Astrocyte of the hippocampus (primary cell): Measurements from ENCODE around the gene C2CD5.

Source experiments
- DNase-seq: peaks from one replicate; pipeline ENCODE4 v3.0.0; 2011; ENCODE audit warnings: low read depth, low spot score

The C2CD5 gene

DNA sequence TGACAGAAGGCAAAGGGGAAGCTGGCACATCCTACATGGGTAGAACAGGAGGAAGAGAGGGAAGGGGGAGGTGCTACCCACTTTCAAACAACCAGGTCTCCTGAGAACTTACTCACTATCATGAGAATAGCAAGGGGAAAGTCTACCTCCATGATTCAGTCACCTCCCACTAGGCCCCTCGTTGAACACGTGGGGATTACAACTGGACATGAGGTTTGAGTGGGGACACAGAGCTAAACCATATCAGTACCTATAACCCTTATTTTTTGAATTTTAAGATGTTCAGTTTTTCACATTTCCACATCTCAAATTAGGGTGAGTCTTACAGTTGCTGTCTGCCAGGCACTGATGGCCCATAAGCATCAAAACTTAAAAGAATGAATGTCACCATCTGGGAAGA, 129.6 kb downstream of the C2CD5 start:
- no peak for DNase-seq

DNA sequence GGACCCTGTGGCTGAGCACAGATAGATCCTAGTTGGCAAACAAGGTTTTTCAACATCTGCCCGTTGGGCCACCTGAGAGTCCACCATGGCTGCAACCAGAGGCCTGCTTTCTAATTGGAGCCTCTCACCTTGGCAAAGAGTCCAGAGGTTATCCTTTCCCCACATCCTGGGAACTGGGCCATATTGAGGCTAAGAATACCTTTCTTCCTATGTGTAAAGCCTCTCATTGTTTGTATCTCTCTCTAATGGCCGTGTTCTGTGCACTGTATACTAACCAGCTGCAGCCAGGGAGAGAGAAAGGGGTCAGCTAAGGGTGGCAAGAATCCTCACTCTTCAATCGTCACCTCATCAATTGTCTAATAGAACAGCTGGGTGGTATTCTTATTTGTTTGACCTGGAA, 130.8 kb downstream of the C2CD5 start:
- peak; percentile 59 for DNase-seq

DNA sequence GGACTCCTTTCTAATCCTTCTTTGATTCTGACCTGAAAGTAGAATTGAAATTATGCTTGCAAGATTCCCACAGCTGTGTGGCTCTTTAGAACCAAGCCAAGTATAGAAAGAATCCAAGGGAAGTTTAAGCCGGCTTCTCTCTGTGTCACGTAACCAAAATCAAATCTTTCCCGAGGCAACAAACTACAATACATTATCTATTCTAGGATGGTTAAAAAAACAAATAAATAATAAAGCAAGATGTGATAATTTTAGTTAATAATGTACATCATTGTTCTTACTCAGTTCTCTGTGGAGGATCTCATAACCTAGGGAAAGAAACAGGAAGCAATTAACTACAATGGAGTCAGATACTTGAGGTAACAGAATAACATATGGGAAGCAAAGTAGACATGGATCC, 131.8 kb downstream of the C2CD5 start:
- DNase-seq: no peak

DNA sequence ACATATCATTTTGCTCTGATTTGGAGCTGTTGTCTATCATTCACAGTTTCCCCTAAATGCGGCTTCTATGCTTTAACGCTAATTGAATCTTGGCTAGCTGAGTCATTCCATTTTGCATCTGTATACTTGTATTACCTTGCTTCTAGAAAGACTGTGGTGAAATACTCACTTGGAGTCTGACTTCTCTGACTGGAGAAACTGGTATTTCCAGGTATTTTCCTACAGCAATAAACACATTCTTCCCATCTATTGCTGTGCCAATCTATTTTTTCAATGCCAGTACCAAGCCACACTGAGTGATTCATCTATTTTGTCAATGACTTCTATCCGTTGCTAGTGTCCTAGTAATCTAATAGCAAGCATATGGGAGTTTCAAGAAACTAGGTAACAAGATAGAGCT, 133.9 kb downstream of the C2CD5 start:
- DNase-seq: peak; percentile 53

DNA sequence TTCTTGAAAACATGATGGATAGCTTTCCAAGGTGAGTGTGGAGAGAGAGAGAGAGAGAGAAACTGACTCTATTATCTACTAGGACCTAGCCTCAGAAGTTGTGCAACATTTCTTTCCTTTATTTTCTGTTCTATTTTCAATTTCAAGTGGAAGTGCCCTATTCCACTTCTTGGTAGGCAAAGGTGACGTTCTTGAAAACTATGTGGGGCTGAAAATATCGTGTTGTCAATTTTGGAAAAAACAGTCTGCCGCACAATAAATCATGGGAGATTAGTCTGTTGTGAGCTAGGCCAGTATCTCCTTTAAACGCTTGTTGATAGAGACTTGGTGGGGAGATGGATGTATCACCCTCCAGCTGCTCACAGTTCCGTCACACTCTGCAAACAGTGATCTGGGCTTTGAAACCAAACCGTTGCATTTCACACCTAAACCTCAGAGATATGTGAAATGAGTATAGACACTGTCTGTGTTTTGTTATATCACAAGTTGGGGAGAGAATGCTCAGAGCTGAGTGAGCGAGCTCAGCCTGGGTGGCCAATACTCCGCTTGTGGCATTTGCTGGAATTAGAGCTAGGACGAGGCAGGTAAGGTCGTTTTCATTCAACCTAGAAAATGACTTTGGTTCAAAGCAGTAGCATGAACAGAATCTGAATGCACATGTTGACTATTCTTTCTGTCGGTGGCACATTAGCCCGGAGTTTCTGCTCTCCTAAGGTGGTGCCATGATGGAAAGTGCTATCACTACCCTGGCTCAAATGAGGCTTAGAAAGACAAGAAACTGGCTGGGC, 134.8 kb downstream of the C2CD5 start:
- no peak for DNase-seq

DNA sequence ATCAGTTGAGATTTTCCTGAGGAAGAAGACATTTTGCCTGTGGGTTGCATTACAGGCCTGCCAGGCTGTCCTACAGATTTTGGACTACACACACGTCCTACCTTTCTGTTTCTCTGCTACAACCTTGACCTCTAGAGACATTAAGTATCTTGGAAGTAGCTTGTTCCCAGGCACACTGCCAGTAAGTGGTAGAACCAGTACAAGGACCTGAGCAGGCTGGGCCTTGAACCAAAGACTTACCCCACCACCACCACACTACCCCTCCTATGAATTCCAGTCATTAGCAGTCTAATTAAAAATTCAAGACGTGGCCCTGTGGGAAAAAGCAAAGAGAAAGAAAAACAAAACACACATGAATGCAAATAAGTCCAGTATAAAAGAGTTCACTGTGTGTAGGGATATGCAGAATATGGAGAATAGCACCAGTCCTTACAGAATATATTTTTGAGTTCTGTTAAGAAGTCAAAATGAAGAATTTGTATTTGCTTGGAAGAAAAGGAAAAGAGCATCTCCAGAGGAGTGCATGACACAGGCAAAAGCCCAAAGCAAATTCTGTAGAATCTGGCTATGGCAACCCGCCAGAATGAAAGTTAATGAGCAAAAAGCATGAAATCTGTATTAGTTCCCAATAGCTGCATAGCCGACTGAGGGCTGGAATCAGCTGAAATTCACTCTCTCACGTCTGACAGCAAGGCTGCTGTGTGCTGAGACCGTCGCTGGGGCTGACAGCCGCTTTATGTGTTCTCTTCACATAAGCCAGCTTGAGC, 135.5 kb downstream of the C2CD5 start:
- peak; percentile 62 for DNase-seq

DNA sequence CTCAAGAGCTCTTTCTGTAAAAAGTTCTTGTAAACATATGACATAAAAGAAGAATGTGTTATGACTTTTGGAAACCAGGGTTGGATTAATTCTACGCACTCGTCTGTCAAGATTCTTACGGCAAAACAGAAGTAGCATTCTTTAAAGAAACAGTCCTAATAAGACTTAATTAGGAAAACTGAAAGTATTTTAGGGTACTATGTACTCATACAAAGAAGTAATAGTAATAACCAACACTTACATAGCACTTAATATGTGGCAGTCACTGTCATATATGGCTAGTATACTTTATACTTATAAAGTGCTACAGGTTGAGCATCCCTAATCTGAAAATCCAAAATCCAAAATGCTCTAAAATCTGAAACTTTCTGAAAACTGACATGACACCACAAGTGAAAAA, 136.9 kb downstream of the C2CD5 start:
- no peak for DNase-seq

DNA sequence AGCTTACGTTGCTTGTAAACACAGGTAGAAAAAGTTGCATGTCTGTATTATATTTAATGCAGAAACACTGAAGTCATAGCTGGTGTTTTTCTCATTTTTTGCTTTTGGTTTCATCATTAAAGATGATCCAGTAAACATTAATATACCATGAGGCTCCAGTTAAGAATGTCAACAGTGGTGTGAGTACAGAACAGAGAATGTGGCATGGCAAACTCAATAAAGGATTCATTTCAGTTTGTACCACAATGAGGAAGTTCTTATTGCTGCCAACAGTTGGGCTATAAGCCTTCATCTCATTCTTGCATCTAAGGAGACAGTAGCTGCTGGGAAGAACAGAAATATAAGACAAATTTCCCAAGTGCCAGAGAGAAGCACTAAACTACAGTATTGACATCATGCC, 137.7 kb downstream of the C2CD5 start:
- no peak for DNase-seq

DNA sequence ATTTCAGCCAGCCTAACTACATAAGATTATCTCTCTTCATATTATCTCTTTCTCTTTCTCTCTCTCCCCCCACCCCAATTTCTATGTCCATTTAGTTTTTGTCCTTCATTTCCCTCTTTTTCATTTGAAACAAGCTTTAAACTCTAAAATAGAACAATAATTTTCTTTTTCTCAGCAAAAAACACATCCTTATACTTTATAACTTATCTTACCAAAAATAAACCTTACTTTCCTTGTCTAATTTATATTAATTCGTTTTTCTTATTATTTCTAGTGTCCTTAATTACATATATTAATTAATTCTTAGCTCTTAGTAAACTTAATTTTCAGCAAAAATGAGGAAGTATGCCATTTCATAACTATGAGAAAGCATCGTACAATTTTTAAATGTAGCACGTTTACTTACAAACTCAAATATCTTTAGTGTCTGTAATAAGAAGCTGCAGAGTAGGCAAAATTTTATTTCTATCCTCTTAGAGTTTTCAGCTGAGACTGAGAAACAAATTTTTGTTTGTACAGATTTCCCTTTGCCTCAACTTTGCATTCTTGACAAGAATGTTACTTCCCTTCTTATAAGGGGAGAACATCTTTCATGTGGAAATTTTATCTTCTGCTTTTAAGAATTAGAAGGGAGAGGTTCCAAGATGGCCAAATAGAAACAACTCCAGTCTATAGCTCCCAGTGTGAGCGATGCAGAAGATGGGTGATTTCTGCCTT, 144.7 kb downstream of the C2CD5 start:
- DNase-seq: no peak
